HuH-7.5 (cell line): ENCODE results near the gene HCFC1.

ENCODE experiments used
- DNase-seq: peaks from one replicate; pipeline ENCODE4 v3.0.0; 2011; ENCODE audit warnings: low spot score

The HCFC1 gene

DNA sequence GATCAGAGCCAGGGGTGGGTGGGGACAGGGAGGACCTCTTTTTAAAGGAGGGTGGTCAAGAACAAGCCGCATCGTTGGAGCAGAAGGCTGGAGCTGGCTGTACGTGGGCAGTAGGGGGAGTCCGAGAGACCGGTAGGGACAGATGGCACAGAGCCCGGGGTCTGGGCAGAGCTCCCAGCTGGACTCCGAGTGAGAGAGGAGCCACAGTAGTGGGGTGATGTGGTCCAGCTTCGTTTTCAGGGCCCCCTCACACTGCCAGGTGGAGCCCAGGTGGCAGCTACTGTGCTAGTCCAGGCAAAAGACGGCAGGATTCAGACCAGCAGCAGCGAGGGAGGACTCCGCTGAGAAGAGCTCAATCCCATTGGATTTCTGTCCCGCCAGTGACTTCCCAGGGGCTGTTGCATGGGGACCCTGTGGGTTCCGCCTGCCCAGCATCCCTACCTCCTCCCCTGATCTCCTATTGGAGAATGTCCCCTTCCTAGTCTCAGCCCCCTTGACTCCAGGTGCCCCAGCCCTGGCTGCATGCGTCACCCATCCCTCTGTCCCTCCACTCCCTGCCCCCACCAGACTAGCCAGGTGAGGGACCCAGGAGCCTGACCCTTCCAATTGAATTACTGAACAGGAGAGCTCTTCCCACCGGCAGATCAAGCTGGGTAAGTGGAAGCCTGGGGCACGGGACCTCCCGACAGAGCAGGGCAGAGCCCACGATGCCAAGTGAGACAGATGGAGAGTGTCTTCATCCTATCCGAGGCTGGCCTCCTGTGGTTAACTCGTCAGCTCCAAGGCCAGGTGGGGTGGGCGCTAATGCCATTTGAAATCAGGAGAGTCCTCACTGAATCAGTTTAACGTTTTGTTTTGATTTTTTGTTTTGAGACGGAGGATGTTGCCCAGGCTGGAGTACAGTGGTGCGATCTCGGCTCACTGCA lies 48.4 kb downstream of the HCFC1 start:
- DNase-seq, result peak; percentile 75

- DNase-seq, result no peak
Measured at GRCh38 chrX:153921511-153922446, 49.8 kb downstream of the HCFC1 start.

DNA sequence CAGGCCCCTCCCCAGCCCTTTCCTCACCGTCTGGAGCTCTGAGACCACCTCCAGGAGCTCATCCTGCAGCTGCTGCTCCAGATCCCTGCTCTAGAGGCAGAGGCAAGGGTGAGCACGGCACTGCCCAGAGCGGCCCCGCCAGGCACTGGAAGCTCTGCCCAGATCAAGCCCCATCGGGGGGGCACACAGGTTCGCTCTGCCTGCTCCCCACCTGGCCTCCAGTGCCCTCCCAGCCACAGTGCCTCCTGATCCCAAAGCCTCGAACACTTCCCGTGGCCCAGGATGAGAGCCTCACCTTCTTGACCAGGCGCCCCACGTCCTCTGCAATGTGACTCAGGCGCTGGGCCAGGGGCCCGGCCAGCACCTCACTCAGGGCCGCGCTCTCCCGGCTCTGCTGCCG lies 50.5 kb downstream of the HCFC1 start:
- no peak for DNase-seq

DNA sequence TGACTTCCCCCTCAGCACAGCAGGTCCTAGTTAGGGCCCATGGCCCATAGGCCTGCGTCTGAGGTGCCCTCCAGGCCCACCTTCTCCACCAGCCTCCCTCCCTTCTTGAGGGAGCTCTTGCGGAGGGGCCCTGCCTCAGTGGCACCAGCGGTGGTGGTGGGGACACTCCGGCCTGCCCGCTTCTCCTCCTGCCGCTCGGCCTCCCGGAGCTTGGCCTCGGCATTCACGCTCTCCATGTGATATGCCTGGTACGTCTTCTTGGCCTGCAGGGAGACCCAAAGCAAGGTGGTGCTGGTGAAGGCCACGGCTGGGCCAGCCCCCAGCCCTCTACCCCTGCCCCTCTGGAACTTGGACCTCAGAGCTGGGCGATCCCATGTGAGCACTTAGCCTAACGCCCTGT lies 51.1 kb downstream of the HCFC1 start:
- no peak for DNase-seq

- no peak for DNase-seq
Measured at GRCh38 chrX:153919281-153919680, 52.3 kb downstream of the HCFC1 start.

- no peak for DNase-seq
Measured at GRCh38 chrX:153917869-153918268, 53.7 kb downstream of the HCFC1 start.

DNA sequence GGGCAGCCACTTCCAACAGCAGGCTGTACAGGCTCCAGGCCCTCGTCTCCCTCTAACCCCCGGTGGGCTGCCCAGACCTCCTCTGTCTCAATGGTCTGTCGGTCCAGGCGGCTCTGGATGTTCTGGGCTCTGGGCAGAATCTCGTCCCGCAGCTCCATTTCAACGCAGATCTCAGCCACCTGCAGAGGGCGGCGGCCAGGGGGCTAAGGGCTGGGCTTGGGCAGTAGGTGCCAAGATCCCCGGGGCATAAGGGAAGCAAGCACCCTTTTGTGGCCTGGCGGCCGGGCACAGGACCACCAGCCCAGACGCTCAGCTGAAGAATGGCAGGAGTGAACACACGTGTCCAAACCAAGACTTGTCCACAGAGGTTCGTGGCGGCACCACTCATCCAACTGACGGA lies 57.9 kb downstream of the HCFC1 start:
- no peak for DNase-seq

DNA sequence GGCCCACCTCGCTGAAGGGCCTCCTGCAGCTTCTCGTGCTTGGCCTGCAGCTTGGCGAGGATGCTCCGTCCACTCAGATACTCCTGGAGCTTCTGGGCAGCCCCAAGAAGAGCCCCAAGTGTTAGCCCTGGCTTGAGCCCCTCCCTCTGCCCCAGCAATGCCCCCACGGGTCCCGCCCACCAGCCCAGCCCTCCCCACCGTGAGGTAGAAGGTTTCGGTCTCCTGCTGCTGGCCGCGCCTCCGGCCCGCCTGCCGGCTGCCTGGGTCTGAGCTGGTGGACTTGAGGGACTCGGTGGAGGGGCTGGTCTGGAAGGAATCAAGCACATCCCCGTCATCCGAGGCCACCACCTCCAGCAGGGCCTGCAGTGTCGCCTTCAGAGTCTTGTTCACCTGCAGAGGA lies 58.4 kb downstream of the HCFC1 start:
- no peak for DNase-seq

GRCh38 chrX:153911798-153912197 lies 59.8 kb downstream of the HCFC1 start:
- no peak for DNase-seq

DNA sequence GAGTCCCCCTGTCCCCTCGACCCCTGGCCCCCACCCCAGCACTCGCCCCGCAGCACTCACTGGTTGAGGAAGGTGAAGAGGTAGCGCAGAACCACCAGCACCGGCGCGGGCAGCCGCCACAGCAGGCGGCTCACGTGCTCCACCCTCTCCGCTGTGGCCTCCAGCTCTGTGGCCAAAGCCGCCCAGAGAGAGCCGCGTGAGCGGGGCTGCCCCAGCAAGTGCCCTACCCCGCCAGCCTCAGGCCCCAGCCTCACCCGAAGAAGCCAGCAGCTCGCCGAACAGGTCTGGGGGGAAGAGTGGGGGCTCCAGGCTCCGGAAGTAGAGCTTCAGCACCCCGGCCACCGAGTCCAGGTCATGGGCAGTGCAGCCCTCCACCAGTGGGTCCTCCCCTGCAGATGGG lies 61.2 kb downstream of the HCFC1 start:
- DNase-seq, result no peak

DNA sequence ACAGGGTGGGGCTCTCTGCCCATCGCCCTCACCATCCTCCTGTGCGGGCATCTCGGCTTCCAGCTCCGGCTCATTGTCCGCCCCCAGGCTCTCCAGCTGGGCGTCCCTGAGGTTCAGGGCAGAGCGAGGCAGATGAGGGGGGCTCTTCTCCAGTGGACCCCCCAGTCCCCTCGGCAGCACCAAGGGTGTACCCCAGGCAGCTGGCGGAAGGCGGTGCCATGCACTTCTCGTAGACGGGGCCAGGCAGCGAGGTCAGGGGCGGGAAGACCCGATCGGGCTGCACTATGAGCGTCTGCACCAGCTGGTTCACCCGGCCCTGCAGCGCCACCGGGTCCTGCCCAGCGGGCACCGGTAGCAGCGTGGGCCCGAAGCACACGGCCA lies 61.6 kb downstream of the HCFC1 start:
- no peak for DNase-seq

DNA sequence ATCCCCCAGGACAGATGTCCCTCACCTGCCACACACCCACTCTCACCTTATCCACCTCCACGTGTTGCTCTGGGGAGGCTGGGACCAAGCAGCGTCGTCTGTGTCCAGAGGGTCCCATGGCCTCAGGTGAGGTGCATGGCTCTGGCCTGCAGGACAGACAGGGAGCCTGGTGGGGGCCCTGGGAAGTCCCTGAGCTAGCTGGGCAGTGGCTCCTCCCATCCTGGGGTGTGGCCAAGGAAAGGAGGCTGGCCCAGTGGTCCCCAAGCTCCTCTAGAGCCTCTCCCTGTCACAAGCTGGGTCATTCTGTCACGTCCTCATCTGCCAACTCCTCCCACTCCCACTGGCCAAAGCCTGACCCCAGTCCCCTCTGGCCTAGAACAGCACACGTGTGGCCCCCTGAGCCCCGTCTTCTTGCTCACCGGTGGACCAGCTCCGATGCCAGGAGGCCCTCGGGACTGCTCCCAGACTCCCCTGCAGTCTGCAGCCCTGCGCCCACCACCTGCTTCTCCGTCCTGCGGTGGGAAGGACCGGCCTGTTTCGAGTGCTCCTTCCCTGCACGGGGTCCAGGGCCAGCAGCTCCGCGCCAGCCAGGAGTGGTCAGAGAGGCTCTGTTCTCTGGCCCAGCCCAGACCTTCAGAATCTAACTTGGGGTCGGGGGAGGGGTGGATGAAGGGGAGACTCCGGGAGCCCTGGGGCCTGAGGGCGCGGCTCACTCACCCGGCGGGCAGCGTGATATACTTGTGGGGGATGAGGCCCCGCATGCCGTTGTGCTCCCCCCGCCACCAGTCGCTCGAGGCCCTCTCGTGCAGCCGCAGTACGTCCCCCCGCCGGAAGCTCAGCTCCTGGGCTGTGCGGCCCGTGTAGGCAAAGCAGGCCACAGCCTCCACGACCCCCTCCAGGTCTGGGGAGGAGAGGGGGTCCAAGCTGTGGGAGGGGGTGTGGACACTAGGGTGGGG lies 62.3 kb downstream of the HCFC1 start:
- no peak for DNase-seq

DNA sequence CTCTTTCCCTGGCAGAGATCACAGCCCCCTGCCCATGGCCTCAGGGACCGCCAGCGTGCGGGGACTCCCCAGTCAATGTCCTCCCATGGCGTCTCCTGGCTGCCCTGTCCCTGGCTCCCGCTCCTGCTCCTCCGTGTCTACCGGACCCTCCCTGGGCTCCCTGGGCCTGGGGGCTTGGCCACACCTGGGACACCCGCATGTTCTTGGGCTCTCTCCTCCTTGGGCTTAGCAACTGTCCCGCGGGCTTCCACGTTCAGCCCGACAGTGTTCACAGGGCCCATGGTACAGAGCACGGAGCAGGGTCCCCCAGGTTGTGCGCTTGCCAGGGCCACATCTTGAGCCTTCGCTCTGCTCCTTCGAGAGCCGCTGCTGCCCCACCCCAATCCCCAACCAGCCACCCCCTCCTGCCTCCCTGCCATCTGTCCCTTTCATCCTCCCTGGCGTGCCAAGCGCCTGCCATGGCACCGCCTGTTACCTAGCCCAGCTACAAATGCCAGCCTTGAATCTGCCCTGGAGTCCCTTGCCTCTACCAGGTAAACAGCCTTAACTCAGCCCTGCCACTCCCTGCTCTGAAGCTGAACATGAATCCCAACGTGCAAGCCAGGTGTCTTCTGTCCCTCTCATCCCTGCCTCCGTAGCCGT lies 63.3 kb downstream of the HCFC1 start:
- DNase-seq, result no peak

DNA sequence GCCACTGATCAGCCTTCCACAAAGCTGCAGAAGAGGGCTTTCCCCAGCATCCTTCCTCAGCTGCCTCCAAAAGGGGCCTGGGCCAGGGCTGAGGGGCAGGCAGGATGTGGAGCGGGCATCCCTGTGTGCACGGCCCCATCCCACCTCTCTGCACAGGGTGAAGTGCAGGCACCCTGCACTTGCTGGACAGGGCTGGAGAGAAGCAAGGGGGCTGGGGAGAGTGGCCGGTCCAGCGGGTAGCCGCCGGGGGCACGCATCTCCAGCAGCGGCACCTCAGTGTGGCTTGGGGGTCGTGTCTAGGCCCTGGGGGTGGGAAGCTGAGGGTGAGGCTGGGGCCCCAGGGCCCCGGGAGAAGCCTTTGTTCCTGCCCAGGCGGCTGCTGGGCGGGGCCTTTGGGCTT lies 64.2 kb downstream of the HCFC1 start:
- DNase-seq, result no peak

DNA sequence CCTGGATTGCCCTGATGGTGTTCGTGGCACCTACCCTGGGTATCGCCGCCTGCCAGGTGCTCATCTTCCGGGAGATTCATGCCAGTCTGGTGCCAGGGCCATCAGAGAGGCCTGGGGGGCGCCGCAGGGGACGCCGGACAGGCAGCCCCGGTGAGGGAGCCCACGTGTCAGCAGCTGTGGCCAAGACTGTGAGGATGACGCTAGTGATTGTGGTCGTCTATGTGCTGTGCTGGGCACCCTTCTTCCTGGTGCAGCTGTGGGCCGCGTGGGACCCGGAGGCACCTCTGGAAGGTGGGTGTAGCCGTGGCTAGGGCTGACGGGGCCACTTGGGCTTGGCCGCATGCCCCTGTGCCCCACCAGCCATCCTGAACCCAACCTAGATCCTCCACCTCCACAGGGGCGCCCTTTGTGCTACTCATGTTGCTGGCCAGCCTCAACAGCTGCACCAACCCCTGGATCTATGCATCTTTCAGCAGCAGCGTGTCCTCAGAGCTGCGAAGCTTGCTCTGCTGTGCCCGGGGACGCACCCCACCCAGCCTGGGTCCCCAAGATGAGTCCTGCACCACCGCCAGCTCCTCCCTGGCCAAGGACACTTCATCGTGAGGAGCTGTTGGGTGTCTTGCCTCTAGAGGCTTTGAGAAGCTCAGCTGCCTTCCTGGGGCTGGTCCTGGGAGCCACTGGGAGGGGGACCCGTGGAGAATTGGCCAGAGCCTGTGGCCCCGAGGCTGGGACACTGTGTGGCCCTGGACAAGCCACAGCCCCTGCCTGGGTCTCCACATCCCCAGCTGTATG lies 65.3 kb downstream of the HCFC1 start:
- DNase-seq, result no peak

DNA sequence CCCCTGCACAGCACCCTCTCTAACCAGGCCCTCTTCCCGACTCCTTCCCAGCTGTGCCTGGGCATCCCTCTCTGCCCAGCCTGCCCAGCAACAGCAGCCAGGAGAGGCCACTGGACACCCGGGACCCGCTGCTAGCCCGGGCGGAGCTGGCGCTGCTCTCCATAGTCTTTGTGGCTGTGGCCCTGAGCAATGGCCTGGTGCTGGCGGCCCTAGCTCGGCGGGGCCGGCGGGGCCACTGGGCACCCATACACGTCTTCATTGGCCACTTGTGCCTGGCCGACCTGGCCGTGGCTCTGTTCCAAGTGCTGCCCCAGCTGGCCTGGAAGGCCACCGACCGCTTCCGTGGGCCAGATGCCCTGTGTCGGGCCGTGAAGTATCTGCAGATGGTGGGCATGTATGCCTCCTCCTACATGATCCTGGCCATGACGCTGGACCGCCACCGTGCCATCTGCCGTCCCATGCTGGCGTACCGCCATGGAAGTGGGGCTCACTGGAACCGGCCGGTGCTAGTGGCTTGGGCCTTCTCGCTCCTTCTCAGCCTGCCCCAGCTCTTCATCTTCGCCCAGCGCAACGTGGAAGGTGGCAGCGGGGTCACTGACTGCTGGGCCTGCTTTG lies 66.0 kb downstream of the HCFC1 start:
- DNase-seq, result no peak

GRCh38 chrX:153903991-153904957 lies 67.3 kb downstream of the HCFC1 start, which contains the start of gene AVPR2:
Gene AVPR2, plus strand, starts transcription at chrX:153904673. Its CDS starts 473 bp downstream, at chrX:153905146.
- DNase-seq, result no peak

DNA sequence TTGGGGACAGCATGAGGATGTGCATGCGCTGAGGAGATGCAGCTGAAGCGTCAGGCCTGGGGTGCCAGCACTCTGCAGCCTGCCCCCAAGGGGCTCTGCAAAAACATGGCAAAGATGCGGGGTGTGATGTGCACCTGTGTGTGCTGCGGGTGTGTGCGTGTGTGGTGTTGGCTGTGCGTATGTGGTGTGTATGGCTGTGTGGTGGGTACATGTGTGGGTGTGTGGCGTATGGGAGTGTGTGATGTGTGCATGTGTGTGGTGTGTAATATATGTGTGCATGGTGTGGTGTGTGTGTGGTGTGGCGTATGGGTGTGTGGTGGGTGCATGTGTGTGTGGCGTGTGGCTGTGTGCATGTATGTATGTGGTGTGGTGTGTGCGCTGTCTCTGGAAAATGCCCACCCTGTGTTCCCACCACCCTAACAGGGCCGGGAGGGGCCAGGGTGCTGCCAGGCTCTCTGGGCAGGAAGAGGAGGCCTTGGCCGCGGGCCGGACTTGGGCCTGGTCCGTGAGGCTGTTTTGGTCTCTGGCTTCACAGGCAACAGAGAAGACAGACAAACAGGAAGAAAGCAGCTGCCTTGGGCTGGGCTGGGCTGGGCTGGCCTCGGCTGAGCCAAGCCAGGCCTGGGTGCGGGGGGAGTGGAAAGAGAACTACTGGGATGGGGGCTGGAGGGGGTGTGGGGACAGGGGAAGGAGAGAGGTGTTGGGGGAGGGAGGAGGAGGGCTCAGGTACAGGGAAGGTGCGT lies 68.2 kb downstream of the HCFC1 start:
- no peak for DNase-seq
